ENCODE data around the gene KCNJ14. TPM values are rescaled to one million over a fixed set of nuclear protein-coding genes. Genes with fewer than 3 reads are reported as not detected.

The KCNJ14 gene
- total RNA-seq, 1 experiment from 2014 or later = 1.4 TPM

GRCh38 chr19:48451624-48452023, 3.8 kb upstream of the KCNJ14 start:
- ChIA-PET CTCF (no interaction called here), POLR2A (ENCODE audit: unreplicated experiment) (no interaction called here)
- Histone ChIP-seq H3K9ac (ENCODE audit: low read length) (no peak overlapping the region), H3K4me3 (ENCODE audit: low read length) (no peak overlapping the region), H3K9me2 (replicated peaks; ENCODE audit: low read length) (no peaks in the 10 kb centered on the region), H3K36me3 (ENCODE audit: low read depth, low read length) (peaks cover 42% of the 10 kb centered on the region), H3K9me3 (ENCODE audit: low read length) (no peaks in the 10 kb centered on the region), H3K4me1 (ENCODE audit: insufficient read depth, low read length) (peaks cover 6% of the 10 kb centered on the region), H3K27ac (ENCODE audit: low read length) (no peak overlapping the region), H3F3A (ENCODE audit: low read length, unreplicated experiment) (no peaks in the 10 kb centered on the region), H3K27me3 (ENCODE audit: low read length) (no peaks in the 10 kb centered on the region), H4K20me1 (ENCODE audit: low read length) (no peaks in the 10 kb centered on the region), H2AFZ (ENCODE audit: low read length) (no peak overlapping the region), H3K79me2 (ENCODE audit: low read length) (peaks cover 30% of the 10 kb centered on the region), H3K4me2 (ENCODE audit: low read length) (no peak overlapping the region)
- BruUV-seq (replicated peaks) = no TSS peak
- intact Hi-C loops (cut with micrococcal nuclease) = no loop called here
- DNase-seq (no peak), ATAC-seq (no peak)
- TF ChIP-seq EZH2 (IDR thresholded peaks at IDR 0.05; ENCODE audit: low read length, unreplicated experiment) = no peak
- no peak for TF ChIP-seq CTCF (conservative IDR thresholded peaks at IDR 0.05; ENCODE audit: low read depth, low read length)
- no peak for TF ChIP-seq EZH2phosphoT487 (IDR thresholded peaks at IDR 0.05; ENCODE audit: borderline replicate concordance, low read length)

GRCh38 chr19:48452289-48453190, 2.8 kb upstream of the KCNJ14 start:
- Histone ChIP-seq H3K79me2 (ENCODE audit: low read length) (peaks cover 23% of the 10 kb centered on the region), H3K4me2 (ENCODE audit: low read length) (no peak overlapping the region), H3K9ac (ENCODE audit: low read length) (no peak overlapping the region), H3K36me3 (ENCODE audit: low read depth, low read length) (peaks cover 38% of the 10 kb centered on the region), H3K27ac (ENCODE audit: low read length) (no peak overlapping the region), H4K20me1 (ENCODE audit: low read length) (no peaks in the 10 kb centered on the region), H3K4me3 (ENCODE audit: low read length) (no peak overlapping the region), H3F3A (ENCODE audit: low read length, unreplicated experiment) (no peaks in the 10 kb centered on the region), H3K9me2 (replicated peaks; ENCODE audit: low read length) (no peaks in the 10 kb centered on the region), H3K27me3 (ENCODE audit: low read length) (no peaks in the 10 kb centered on the region), H3K4me1 (ENCODE audit: insufficient read depth, low read length) (peaks cover 3% of the 10 kb centered on the region; the same call in 1 of the 2 replicates), H3K9me3 (ENCODE audit: low read length) (no peaks in the 10 kb centered on the region), H2AFZ (ENCODE audit: low read length) (no peak overlapping the region)
- BruUV-seq (replicated peaks) = no TSS peak
- ChIA-PET CTCF (no interaction called here), POLR2A (ENCODE audit: unreplicated experiment) (no interaction called here)
- no peak for TF ChIP-seq CTCF (conservative IDR thresholded peaks at IDR 0.05; ENCODE audit: low read depth, low read length)
- no peak for TF ChIP-seq EZH2phosphoT487 (IDR thresholded peaks at IDR 0.05; ENCODE audit: borderline replicate concordance, low read length)
- no peak for TF ChIP-seq EZH2 (IDR thresholded peaks at IDR 0.05; ENCODE audit: low read length, unreplicated experiment)
- peak; percentile 24 for DNase-seq
- ATAC-seq = peak; percentile 15; the same call in 1 of the 2 replicates
- intact Hi-C loops (cut with micrococcal nuclease) = no loop called here

GRCh38 chr19:48454150-48454730, 1.1 kb upstream of the KCNJ14 start:
- ATAC-seq = no peak
- peaks cover 25% of the 10 kb centered on the region for H3K36me3 ChIP-seq (ENCODE audit: low read depth, low read length)
- POLR2A ChIA-PET (ENCODE audit: unreplicated experiment) = no interaction called here
- intact Hi-C loops (cut with micrococcal nuclease) = no loop called here
- H4K20me1 ChIP-seq (ENCODE audit: low read length) = no peaks in the 10 kb centered on the region
- H3K4me3 ChIP-seq (ENCODE audit: low read length) = no peak overlapping the region
- no peaks in the 10 kb centered on the region for H3K27me3 ChIP-seq (ENCODE audit: low read length)
- TF ChIP-seq EZH2phosphoT487 (IDR thresholded peaks at IDR 0.05; ENCODE audit: borderline replicate concordance, low read length) (no peak), EZH2 (IDR thresholded peaks at IDR 0.05; ENCODE audit: low read length, unreplicated experiment) (no peak), CTCF (conservative IDR thresholded peaks at IDR 0.05; ENCODE audit: low read depth, low read length) (no peak)
- no peaks in the 10 kb centered on the region for H3K4me1 ChIP-seq (ENCODE audit: insufficient read depth, low read length)
- CTCF ChIA-PET = no interaction called here
- H3K27ac ChIP-seq (ENCODE audit: low read length) = no peak overlapping the region
- H3F3A ChIP-seq (ENCODE audit: low read length, unreplicated experiment) = no peaks in the 10 kb centered on the region
- no peak overlapping the region for H2AFZ ChIP-seq (ENCODE audit: low read length)
- no peak for DNase-seq
- no peak overlapping the region for H3K4me2 ChIP-seq (ENCODE audit: low read length)
- H3K9me3 ChIP-seq (ENCODE audit: low read length) = no peaks in the 10 kb centered on the region
- H3K79me2 ChIP-seq (ENCODE audit: low read length) = peaks cover 9% of the 10 kb centered on the region; the same call in 1 of the 2 replicates
- H3K9ac ChIP-seq (ENCODE audit: low read length) = no peak overlapping the region
- BruUV-seq (replicated peaks) = no TSS peak
- no peaks in the 10 kb centered on the region for H3K9me2 ChIP-seq (replicated peaks; ENCODE audit: low read length)

Data from PC-3 (cell line).